K562 (cell line): ENCODE measurements around the gene JPT1. TPM values are rescaled to one million over a fixed set of nuclear protein-coding genes. Genes with fewer than 3 reads are reported as not detected.

Experiments used
- CTCFL ChIP-seq: IDR thresholded peaks from 2 replicates; pipeline ENCODE4 v1.6.1; 2011; ENCODE audit warnings: borderline replicate concordance, low read depth, mild to moderate bottlenecking, moderate library complexity, low read length; ENCODE audit not compliant: insufficient read depth, poor library complexity, severe bottlenecking
- EGR1 ChIP-seq: fragments of 450-650 bp; conservative IDR thresholded peaks from 2 replicates; pipeline ENCODE4 v1.6.1; 2017; ENCODE audit warnings: mild to moderate bottlenecking
- ELK3 ChIP-seq: fragments of 450-650 bp; formaldehyde crosslinking; IDR thresholded peaks from 2 replicates; pipeline ENCODE4 v1.4.0; 2020; ENCODE audit warnings: mild to moderate bottlenecking
- HINFP ChIP-seq: fragments of 450-650 bp; conservative IDR thresholded peaks from 2 replicates; pipeline ENCODE4 v1.6.1; 2016; ENCODE audit warnings: missing genetic modification characterization, low read depth, mild to moderate bottlenecking, control low read depth, missing compliant biosample characterization
- KLF16 ChIP-seq: IDR thresholded peaks from 2 replicates; pipeline ENCODE4 v1.6.1; 2016; ENCODE audit warnings: antibody characterized with exemption
- NRF1 ChIP-seq, 2 experiments: fragments of 450-650 bp; IDR thresholded peaks in 1 of 2; conservative IDR thresholded peaks in 1 of 2; 2 replicates each; pipeline ENCODE4 v1.6.1; 2014; ENCODE audit warnings: mild to moderate bottlenecking in 2 of 2
- RBM39 ChIP-seq: fragments of 200-400 bp; formaldehyde crosslinking; optimal IDR thresholded peaks from 2 replicates; pipeline ENCODE3; 2018; ENCODE audit warnings: low read depth, low read length
- RCOR1 ChIP-seq, 2 experiments: IDR thresholded peaks; 2 replicates each; pipeline ENCODE4 v1.6.1; 2012; ENCODE audit warnings: low read depth in 2 of 2, low read length in 2 of 2, borderline replicate concordance in 1 of 2, improper control_type of control experiment in 1 of 2
- SAFB ChIP-seq: fragments of 200-400 bp; formaldehyde crosslinking; IDR thresholded peaks from 2 replicates; pipeline ENCODE4 v1.6.1; 2017; ENCODE audit warnings: low read depth, low read length, borderline replicate concordance
- SAP30 ChIP-seq: fragments of 200-600 bp; sonication (generic); IDR thresholded peaks from 2 replicates; pipeline ENCODE4 v1.6.1; 2012; ENCODE audit warnings: borderline replicate concordance, low read depth, mild to moderate bottlenecking, moderate library complexity, low read length, control low read depth, inconsistent platforms; ENCODE audit not compliant: insufficient read depth, poor library complexity, severe bottlenecking
- SMARCA4 ChIP-seq: fragments of 450-650 bp; IDR thresholded peaks from 2 replicates; pipeline ENCODE4 v1.6.1; 2016
- SPI1 ChIP-seq: IDR thresholded peaks from 2 replicates; pipeline ENCODE4 v1.6.1; 2011; ENCODE audit warnings: low read depth, low read length, control low read depth, borderline replicate concordance
- STAT6 ChIP-seq: sonication (generic); formaldehyde crosslinking; IDR thresholded peaks from 2 replicates; pipeline ENCODE4 v1.8.1; 2023; ENCODE audit warnings: mild to moderate bottlenecking, missing genetic modification reagents
- TRIM28 ChIP-seq: fragments of 450-650 bp; IDR thresholded peaks from 2 replicates; pipeline ENCODE4 v1.6.1; 2017
- YY1 ChIP-seq, 3 experiments: IDR thresholded peaks; 2 replicates each; pipeline ENCODE4 v1.6.1; 2011; ENCODE audit warnings: low read length in 2 of 3, mild to moderate bottlenecking in 2 of 3, moderate library complexity in 2 of 3, borderline replicate concordance in 1 of 3, control low read depth in 1 of 3, low read depth in 1 of 3; ENCODE audit not compliant: insufficient read depth in 3 of 3, insufficient replicate concordance in 2 of 3, control insufficient read depth in 1 of 3, insufficient read length in 1 of 3; ENCODE audit errors: extremely low read depth in 1 of 3
- ZNF175 ChIP-seq: fragments of 200-800 bp; sonication (Bioruptor generic); IDR thresholded peaks from 2 replicates; pipeline ENCODE4 v1.6.1; 2016; ENCODE audit warnings: low read depth, mild to moderate bottlenecking, missing genetic modification characterization, missing compliant biosample characterization
- ZNF274 ChIP-seq: IDR thresholded peaks from 2 replicates; pipeline ENCODE4 v1.6.1; 2011; ENCODE audit warnings: low read depth, mild to moderate bottlenecking, low read length, moderate library complexity, borderline replicate concordance
- ZNF695 ChIP-seq: fragments of 450-650 bp; formaldehyde crosslinking; IDR thresholded peaks from 2 replicates; pipeline ENCODE4 v1.4.0; 2020; ENCODE audit warnings: mild to moderate bottlenecking, moderate library complexity
- polyA plus RNA-seq, 8 experiments: library from polyadenylated mRNA; depleted of rRNA in 4 of 8; stranded (reverse) in 5 of 8; unstranded in 3 of 8; fragments of >200 nt; fragmentation: Nextera tagmentation in 2 of 8; fragmentation: Illumina TruSeq in 1 of 8; extraction: Ambion mirVana in 2 of 8; extraction: Trizol in 1 of 8; gene quantifications; 2 replicates each; pipeline versions ENCODE4 v1.2.1 to v1.2.3, GENCODE V29; 2011 to 2014; ENCODE audit warnings: inconsistent platforms in 1 of 8, missing spikeins in 1 of 8
- total RNA-seq, 7 experiments: library from RNA; depleted of rRNA in 6 of 7; stranded (reverse); fragments of >200 nt in 6 of 7; fragmentation: Illumina TruSeq in 2 of 7; extraction: Trizol in 2 of 7; gene quantifications; 2 replicates each; pipeline versions ENCODE4 v1.2.1 to v1.2.3, GENCODE V29; 2011 to 2021; ENCODE audit warnings: low replicate concordance in 1 of 7

Gene JPT1
- total and polyA plus RNA-seq, 9 of the 15 experiments (the other 6 are each of a cell fraction or from before 2014, with no cell fraction given): 56.7 to 292 (median 144) TPM

- TF ChIP-seq STAT6 (CRISPR knock-in tag) (peak; percentile 94; the same call in 1 of the 2 replicates), KLF16 (0 out of 2 replicates have a peak, but pooled peaks have one; percentile 24), YY1 (IDR thresholded peaks at IDR 0.05; ENCODE audit: borderline replicate concordance in 1 of 3, control insufficient read depth in 1 of 3, extremely low read depth in 1 of 3, insufficient read depth in 3 of 3, insufficient read length in 1 of 3, insufficient replicate concordance in 2 of 3, low read depth in 1 of 3, low read length in 2 of 3) (peak in 2 of 3 experiments; percentile 38 to 48), EGR1 (peak; percentile 30; the same call in 1 of the 2 replicates), NRF1 (conservative IDR thresholded peaks at IDR 0.05 in 1 of 2, IDR thresholded peaks at IDR 0.05 in 1 of 2) (0 out of 4 replicates have a peak, but pooled peaks of 1 of the 2 experiments have one; percentile 1), RCOR1 (IDR thresholded peaks at IDR 0.05; ENCODE audit: borderline replicate concordance in 1 of 2, low read depth in 2 of 2, low read length in 2 of 2) (peak in 1 of 2 experiments; percentile 44; a peak in 1 of 4 replicates), SAFB (no peak), RBM39 (no peak), ZNF274 (no peak), ELK3 (CRISPR knock-in tag) (no peak), TRIM28 (peak; percentile 32; the same call in 1 of the 2 replicates), HINFP (peak; percentile 80), ZNF695 (CRISPR knock-in tag) (no peak), SAP30 (peak; percentile 34), ZNF175 (CRISPR knock-in tag) (no peak), SMARCA4 (0 out of 2 replicates have a peak, but pooled peaks have one; percentile 26), SPI1 (peak; percentile 46; the same call in 1 of the 2 replicates), CTCFL (peak; percentile 53)
Measured at GRCh38 chr17:75113798-75114551, 40.3 kb downstream of the JPT1 start (continued).
